Measurements from ENCODE around the gene TMEM138.

TMEM138 gene

DNA sequence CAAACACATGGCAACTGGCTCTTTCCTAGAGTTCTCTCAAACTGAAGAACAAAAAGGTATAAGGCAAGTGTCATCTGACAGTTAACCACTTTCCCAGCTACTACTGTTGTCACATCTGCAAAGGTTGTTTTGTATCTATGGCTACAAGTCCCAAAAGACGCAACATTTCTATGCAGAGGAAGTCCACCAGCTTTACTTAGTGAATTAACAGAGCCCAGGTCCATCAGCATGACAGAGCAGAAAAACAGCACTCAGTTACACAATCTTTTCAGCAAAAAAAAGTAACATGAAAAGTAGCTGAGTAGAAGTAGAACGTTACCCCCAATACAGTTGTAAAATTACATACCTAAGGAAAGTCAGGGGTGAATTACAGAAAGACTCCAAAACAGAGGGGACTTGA lies 55.5 kb downstream of the TMEM138 start:
- DNase-seq (ENCODE audit: low read depth in 1 of 2, low spot score in 1 of 2) = peak in 1 of 2 experiments; percentile 77
- H3K27ac ChIP-seq (replicated peaks) = peak overlapping the region; percentile 81
- H3K27me3 ChIP-seq (ENCODE audit: insufficient read depth, poor library complexity, severe bottlenecking) = no peaks in the 10 kb centered on the region
- no peak overlapping the region for H3K4me3 ChIP-seq (replicated peaks; ENCODE audit: insufficient read depth, low read length)
- TF ChIP-seq SPI1 (IDR thresholded peaks at IDR 0.05; ENCODE audit: borderline replicate concordance, low read depth) = peak; percentile 78
- TF ChIP-seq GABPA (IDR thresholded peaks at IDR 0.05; ENCODE audit: low read depth) = no peak

DNA sequence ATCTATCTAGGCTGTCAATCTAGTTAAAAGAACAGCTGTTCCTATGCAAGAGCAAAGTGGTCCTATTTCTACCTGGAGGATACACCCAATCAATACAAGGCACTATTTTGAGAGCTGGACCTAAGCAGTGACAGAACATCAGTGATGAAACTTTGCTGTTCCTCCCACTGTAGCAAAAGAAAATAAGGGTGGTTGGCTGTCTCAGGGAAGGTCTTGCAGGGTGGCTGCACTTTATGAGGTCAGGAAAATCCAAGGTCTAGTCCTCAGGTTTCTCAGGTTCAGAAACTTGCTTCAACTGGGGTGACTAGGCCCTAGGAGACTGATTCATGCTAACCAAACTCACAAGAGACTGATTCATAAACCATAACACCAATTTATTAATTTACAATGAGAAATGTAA lies 56.0 kb downstream of the TMEM138 start:
- TF ChIP-seq POLR2AphosphoS5 (IDR thresholded peaks at IDR 0.05; ENCODE audit: low read depth) = no peak
- TF ChIP-seq, protein P1, sequence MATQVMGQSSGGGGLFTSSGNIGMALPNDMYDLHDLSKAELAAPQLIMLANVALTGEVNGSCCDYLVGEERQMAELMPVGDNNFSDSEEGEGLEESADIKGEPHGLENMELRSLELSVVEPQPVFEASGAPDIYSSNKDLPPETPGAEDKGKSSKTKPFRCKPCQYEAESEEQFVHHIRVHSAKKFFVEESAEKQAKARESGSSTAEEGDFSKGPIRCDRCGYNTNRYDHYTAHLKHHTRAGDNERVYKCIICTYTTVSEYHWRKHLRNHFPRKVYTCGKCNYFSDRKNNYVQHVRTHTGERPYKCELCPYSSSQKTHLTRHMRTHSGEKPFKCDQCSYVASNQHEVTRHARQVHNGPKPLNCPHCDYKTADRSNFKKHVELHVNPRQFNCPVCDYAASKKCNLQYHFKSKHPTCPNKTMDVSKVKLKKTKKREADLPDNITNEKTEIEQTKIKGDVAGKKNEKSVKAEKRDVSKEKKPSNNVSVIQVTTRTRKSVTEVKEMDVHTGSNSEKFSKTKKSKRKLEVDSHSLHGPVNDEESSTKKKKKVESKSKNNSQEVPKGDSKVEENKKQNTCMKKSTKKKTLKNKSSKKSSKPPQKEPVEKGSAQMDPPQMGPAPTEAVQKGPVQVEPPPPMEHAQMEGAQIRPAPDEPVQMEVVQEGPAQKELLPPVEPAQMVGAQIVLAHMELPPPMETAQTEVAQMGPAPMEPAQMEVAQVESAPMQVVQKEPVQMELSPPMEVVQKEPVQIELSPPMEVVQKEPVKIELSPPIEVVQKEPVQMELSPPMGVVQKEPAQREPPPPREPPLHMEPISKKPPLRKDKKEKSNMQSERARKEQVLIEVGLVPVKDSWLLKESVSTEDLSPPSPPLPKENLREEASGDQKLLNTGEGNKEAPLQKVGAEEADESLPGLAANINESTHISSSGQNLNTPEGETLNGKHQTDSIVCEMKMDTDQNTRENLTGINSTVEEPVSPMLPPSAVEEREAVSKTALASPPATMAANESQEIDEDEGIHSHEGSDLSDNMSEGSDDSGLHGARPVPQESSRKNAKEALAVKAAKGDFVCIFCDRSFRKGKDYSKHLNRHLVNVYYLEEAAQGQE (IDR thresholded peaks at IDR 0.05; ENCODE audit: insufficient replicate concordance, low read depth) = no peak
- no peak for TF ChIP-seq SPI1 (IDR thresholded peaks at IDR 0.05; ENCODE audit: borderline replicate concordance, low read depth)
- no peak for TF ChIP-seq GABPA (IDR thresholded peaks at IDR 0.05; ENCODE audit: low read depth)
- TF ChIP-seq, protein P2, sequence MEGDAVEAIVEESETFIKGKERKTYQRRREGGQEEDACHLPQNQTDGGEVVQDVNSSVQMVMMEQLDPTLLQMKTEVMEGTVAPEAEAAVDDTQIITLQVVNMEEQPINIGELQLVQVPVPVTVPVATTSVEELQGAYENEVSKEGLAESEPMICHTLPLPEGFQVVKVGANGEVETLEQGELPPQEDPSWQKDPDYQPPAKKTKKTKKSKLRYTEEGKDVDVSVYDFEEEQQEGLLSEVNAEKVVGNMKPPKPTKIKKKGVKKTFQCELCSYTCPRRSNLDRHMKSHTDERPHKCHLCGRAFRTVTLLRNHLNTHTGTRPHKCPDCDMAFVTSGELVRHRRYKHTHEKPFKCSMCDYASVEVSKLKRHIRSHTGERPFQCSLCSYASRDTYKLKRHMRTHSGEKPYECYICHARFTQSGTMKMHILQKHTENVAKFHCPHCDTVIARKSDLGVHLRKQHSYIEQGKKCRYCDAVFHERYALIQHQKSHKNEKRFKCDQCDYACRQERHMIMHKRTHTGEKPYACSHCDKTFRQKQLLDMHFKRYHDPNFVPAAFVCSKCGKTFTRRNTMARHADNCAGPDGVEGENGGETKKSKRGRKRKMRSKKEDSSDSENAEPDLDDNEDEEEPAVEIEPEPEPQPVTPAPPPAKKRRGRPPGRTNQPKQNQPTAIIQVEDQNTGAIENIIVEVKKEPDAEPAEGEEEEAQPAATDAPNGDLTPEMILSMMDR (IDR thresholded peaks at IDR 0.05; ENCODE audit: insufficient read depth, low read length) = no peak
- no peak for DNase-seq (ENCODE audit: low read depth in 1 of 2, low spot score in 1 of 2)
- peak overlapping the region; percentile 81 for H3K27ac ChIP-seq (replicated peaks)
- no peaks in the 10 kb centered on the region for H3K27me3 ChIP-seq (ENCODE audit: insufficient read depth, poor library complexity, severe bottlenecking)
- no peak overlapping the region for H3K4me3 ChIP-seq (replicated peaks; ENCODE audit: insufficient read depth, low read length)
